ENCODE results near the gene DYNLRB2.

DNA sequence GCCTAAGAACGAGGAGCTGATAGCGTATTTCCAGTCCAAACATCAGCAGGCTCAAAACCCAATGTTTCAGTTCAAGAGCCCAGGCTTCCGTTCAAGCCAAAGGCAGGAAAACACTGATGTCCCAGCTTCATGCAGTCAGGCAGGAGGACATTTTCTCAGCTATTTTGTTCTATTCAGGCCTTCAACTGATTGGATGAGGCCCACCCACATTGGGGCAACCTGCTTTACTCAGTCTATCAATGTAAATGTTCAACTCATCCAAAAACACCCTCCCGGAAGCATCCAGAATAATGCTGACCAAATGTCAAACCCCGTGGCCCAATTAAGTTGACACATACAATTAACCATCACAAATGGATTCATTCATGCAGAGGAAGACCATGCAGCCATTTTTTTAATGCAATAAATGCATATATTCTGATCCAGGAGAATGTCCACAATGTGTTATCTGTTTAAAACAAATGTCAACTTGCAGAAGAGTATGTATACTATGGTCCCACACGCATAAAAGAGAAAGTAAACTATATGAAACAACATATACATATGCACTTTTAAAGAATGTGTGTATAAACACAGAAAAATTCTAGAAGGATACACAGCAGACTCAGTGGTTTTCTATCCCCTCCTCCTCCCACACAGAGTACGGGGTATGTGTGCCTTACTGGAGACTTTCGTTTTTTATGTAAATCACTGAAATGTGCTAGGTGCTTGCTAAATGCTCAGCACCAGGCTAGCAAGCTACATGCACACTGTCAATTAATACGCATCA, 28.8 kb upstream of the DYNLRB2 start:
- TF ChIP-seq EZH2phosphoT487 (IDR thresholded peaks at IDR 0.05; ENCODE audit: borderline replicate concordance, low read depth, low read length): no peak
- TF ChIP-seq, protein P1, sequence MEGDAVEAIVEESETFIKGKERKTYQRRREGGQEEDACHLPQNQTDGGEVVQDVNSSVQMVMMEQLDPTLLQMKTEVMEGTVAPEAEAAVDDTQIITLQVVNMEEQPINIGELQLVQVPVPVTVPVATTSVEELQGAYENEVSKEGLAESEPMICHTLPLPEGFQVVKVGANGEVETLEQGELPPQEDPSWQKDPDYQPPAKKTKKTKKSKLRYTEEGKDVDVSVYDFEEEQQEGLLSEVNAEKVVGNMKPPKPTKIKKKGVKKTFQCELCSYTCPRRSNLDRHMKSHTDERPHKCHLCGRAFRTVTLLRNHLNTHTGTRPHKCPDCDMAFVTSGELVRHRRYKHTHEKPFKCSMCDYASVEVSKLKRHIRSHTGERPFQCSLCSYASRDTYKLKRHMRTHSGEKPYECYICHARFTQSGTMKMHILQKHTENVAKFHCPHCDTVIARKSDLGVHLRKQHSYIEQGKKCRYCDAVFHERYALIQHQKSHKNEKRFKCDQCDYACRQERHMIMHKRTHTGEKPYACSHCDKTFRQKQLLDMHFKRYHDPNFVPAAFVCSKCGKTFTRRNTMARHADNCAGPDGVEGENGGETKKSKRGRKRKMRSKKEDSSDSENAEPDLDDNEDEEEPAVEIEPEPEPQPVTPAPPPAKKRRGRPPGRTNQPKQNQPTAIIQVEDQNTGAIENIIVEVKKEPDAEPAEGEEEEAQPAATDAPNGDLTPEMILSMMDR (conservative IDR thresholded peaks at IDR 0.05; ENCODE audit: low read length): no peak

Data from OCI-LY7 (cell line).